Memory B cell (primary cell): Measurements from ENCODE around the gene PSENEN.

Experiments used
- ATAC-seq: fragments of 150-1000 bp; cut with Tn5 transposase; 2 replicates; pipeline ENCODE4 v1.10.0; 2021; ENCODE audit warnings: low read depth, mild to moderate bottlenecking, moderate library complexity
- DNase-seq, 2 donors: peaks; one replicate each; pipeline ENCODE4 v3.0.0; 2022; ENCODE audit warnings: low spot score in 2 of 2
- H3K27ac Mint-ChIP-seq: one replicate; pipeline ENCODE4 v1.8.0; 2022; ENCODE audit warnings: mild to moderate bottlenecking, moderate library complexity, mixed read lengths
- H3K27me3 Mint-ChIP-seq: one replicate; pipeline ENCODE4 v1.8.0; 2022; ENCODE audit warnings: mixed read lengths
- H3K36me3 Mint-ChIP-seq: one replicate; pipeline ENCODE4 v1.8.0; 2022; ENCODE audit warnings: mild to moderate bottlenecking, mixed read lengths
- H3K4me1 Mint-ChIP-seq: one replicate; pipeline ENCODE4 v1.8.0; 2022; ENCODE audit warnings: mixed read lengths
- H3K4me3 Mint-ChIP-seq: one replicate; pipeline ENCODE4 v1.8.0; 2022; ENCODE audit warnings: mild to moderate bottlenecking, moderate library complexity, mixed read lengths
- H3K9me3 Mint-ChIP-seq: one replicate; pipeline ENCODE4 v1.8.0; 2022; ENCODE audit warnings: mixed read lengths

PSENEN gene

DNA sequence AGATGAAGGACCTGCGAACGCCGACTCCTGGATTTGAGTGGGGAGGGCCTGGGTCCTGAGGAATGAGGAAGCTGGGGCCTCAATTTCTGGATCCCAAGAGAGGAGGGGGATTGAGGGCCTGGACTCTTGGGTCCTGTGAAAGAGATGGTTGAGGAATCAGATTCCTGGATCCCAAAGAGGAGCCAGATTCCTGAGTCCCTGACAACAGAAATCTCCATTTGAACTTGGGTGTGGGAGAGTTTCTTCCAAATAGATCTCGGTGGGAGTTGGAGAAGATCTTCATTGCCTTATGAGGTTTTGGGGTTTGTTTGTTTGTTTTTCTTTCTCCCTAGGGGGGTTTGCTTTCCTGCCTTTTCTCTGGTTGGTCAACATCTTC lies 624 bp downstream of the PSENEN start:
- DNase-seq = no peak
- Mint-ChIP-seq H3K9me3 (no peaks in the 10 kb centered on the region), H3K27ac (peak overlapping the region; percentile 98), H3K36me3 (peaks cover 6% of the 10 kb centered on the region), H3K4me1 (peaks cover 29% of the 10 kb centered on the region), H3K4me3 (peak overlapping the region; percentile 96), H3K27me3 (no peaks in the 10 kb centered on the region)
- ATAC-seq = no peak

DNA sequence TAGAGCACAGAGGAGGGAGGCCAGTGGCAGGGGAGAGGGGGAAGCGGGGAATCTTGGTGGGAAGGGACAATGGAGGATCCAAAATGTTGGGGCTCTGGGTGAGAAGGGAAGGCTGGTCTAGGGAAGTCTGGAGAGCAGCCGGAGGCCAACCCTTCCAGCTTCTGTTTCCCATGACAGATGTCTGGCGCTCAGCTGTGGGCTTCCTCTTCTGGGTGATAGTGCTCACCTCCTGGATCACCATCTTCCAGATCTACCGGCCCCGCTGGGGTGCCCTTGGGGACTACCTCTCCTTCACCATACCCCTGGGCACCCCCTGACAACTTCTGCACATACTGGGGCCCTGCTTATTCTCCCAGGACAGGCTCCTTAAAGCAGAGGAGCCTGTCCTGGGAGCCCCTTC lies 1.1 kb downstream of the PSENEN start:
- no peaks in the 10 kb centered on the region for H3K27me3 Mint-ChIP-seq
- peak overlapping the region; percentile 96 for H3K4me3 Mint-ChIP-seq
- ATAC-seq (no peak), DNase-seq (no peak)
- H3K9me3 Mint-ChIP-seq = no peaks in the 10 kb centered on the region
- peaks cover 29% of the 10 kb centered on the region for H3K4me1 Mint-ChIP-seq
- peak overlapping the region; percentile 98 for H3K27ac Mint-ChIP-seq
- H3K36me3 Mint-ChIP-seq = peaks cover 6% of the 10 kb centered on the region

DNA sequence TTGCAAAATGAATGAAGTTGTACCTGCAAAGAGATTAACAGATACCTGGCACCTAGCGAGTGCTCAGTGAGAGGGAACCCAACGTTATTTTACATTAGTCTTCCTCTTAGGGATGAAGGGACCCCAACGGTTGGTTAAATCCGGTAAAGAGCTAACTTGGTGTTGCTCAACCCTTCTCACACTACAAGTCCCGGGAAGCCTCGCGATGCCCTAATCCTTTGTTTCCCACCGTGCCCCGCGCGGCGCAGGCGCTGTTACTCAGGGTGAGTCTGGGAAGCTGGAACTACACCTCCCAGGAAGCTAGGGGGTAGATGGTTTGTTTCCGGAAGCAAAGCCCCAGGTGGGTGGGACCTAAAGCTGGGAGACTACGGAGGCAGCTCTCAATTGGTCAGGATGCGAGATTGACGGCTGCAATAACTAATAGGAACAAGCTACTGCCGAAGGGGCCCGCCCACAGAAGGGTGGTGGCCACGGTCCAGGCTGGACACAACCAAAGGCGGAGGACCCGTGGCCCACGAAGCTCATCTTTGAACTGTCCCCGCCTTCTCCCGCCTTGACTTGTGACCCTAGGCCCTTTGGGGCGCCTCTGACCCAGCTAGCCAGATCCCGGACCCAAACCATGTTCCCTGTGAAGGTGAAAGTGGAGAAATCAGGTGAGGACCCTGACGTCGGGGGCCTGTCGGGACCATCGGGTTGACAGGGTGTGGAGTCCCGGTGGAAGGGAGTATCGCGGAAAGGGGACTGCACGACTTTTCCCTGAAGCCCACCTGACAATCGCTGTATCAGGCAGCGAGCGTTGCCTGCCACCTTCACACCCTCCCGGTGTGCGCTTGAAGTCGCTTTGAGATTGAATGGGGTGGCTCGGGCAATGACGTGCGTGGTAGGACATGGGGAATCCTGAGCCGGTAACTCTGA lies 2.9 kb downstream of the PSENEN start, which contains the start of gene LIN37:
Gene LIN37 (plus strand): TSS at position 471 of the 915 bp plus-strand sequence. CDS start 149 bp downstream, at position 620.
- Mint-ChIP-seq H3K36me3 (peaks cover 6% of the 10 kb centered on the region), H3K9me3 (no peaks in the 10 kb centered on the region), H3K4me1 (peaks cover 23% of the 10 kb centered on the region), H3K27ac (peak within 1 kb of the TSS; percentile 90), H3K27me3 (no peaks in the 10 kb centered on the region), H3K4me3 (peak within 1 kb of the TSS; percentile 96)
- peak; percentile 97 for DNase-seq
- peak; percentile 68 for ATAC-seq

DNA sequence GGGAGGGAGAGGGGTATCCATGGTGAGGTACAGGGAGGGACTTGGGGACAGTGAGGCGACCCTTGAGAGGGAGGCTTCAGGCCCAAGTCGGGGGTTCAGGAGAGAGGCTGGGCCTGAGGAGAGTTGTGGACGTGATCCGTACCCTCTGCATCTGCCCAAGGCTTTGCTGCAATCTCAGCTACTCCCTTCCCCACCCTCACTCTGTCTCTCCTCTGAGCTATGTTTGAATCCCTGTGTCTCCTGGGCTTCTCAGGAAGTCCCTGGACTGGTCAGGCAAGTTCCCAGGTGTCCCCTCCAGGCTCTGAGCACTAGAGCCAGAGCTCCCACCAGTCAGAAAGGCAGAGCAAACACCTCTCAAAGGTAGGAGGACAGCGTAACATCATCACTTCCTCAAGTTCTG lies 4.7 kb downstream of the PSENEN start:
- H3K27ac Mint-ChIP-seq = no peak overlapping the region

DNA sequence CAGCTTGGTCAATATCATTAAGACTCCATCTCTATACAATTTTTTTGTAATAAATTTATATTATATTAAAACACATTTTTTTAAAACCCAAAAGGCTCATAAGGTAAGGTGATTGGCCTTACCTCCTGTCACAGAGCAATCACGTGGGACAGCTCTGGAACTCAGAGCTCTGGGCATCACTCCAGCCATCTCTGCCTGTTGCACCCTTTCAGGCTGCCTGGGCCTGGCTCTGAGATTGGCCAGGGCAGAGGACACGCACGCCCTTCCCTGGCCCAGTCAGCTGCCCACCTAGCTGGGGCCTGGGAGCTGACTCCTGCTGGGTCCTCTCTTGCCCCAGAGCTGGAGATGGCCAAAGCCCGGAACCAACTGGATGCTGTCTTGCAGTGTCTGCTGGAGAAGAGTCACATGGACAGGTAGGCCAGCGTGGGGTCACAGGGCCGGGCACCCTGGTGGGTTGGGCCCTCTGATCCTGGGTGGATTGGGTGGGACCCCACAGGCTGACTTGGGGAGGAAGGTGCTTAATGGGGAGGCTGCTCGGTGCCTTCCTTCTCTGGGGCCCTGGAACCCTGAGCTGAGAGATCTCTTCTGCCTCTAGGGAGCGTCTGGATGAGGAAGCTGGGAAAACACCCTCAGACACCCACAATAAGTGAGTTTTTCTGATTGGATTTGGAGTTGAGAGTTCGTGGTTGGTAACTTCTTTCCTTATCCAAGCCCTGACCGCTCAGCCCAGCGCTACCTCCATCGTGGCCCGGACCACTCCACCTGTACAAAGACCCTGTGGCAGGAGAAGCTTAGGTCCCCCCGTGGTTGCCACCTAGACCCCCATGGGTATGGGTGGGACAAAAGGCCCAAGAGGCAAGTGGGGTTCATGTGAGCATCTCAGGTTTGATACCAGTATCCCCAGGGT lies 6.6 kb downstream of the PSENEN start:
- Mint-ChIP-seq H3K9me3 (no peaks in the 10 kb centered on the region), H3K27ac (no peak overlapping the region), H3K27me3 (peaks cover 13% of the 10 kb centered on the region), H3K4me1 (peaks cover 31% of the 10 kb centered on the region), H3K4me3 (no peak overlapping the region), H3K36me3 (peaks cover 24% of the 10 kb centered on the region)
- ATAC-seq = no peak
- no peak for DNase-seq

More for the DNA sequence above, 4.7 kb downstream of the PSENEN start:
- peaks cover 26% of the 10 kb centered on the region for H3K4me1 Mint-ChIP-seq
- H3K4me3 Mint-ChIP-seq = peak overlapping the region; percentile 51
- peaks cover 19% of the 10 kb centered on the region for H3K36me3 Mint-ChIP-seq
- ATAC-seq (no peak), DNase-seq (no peak)
- no peaks in the 10 kb centered on the region for H3K9me3 Mint-ChIP-seq
- peaks cover 7% of the 10 kb centered on the region for H3K27me3 Mint-ChIP-seq

DNA sequence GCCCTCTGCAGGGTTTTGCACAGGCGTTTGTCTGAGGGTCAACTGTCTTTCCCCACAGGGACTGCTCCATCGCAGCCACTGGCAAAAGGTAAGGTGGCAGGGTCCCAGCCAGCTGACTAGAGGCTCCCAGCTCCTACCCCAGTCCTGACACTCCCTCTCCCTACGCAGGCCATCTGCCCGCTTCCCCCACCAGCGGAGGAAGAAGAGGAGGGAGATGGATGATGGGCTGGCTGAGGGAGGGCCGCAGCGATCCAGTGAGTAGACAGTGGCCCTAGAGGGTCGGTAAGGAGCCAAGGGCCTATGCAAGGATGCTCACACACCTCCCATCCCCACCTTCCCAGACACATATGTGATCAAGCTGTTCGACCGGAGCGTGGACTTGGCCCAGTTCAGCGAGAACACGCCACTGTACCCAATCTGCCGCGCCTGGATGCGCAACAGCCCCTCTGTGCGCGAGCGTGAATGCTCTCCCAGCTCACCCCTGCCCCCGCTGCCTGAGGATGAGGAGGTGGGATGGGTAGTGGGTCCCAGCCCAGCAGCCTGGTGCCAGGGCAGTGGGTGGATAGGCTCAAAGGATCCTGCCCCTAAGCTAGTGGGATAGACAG lies 7.4 kb downstream of the PSENEN start:
- Mint-ChIP-seq H3K9me3 (no peaks in the 10 kb centered on the region), H3K27ac (no peak overlapping the region), H3K4me1 (peaks cover 31% of the 10 kb centered on the region), H3K36me3 (peaks cover 24% of the 10 kb centered on the region), H3K27me3 (peaks cover 13% of the 10 kb centered on the region), H3K4me3 (no peak overlapping the region)
- DNase-seq (no peak), ATAC-seq (no peak)

DNA sequence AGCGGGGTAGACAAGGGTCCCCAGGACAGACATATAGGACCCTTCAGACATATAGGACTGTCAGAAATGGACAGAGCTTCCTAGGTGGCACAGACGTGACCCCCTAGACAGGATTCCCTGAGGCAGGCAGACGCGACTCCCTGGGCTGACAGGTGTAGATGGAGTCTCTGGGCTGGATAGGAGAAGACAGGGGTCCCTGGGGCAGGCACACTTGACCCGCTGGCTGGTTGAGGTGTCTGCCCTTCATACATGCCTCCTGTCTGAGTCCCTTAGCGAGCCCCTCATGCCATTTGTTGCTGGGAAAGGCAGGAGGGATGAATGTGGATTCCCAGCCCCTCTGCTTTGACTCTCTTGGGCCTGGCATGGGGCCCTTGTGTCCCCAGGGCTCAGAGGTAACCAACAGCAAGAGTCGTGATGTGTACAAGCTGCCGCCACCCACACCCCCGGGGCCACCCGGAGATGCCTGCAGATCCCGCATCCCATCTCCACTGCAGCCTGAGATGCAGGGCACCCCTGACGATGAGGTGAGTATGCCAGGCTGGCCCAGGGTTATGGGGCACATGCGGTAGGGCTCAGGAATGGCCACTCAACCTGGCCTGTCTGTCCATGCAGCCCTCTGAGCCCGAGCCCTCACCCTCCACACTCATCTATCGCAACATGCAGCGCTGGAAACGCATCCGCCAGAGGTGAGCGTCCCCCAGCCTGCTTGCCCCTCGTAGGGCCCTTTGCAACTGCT lies 8.4 kb downstream of the PSENEN start:
- Mint-ChIP-seq H3K9me3 (no peaks in the 10 kb centered on the region), H3K27ac (no peak overlapping the region), H3K36me3 (peaks cover 24% of the 10 kb centered on the region), H3K4me1 (peaks cover 25% of the 10 kb centered on the region), H3K4me3 (no peak overlapping the region), H3K27me3 (peaks cover 13% of the 10 kb centered on the region)
- DNase-seq (no peak), ATAC-seq (no peak)

DNA sequence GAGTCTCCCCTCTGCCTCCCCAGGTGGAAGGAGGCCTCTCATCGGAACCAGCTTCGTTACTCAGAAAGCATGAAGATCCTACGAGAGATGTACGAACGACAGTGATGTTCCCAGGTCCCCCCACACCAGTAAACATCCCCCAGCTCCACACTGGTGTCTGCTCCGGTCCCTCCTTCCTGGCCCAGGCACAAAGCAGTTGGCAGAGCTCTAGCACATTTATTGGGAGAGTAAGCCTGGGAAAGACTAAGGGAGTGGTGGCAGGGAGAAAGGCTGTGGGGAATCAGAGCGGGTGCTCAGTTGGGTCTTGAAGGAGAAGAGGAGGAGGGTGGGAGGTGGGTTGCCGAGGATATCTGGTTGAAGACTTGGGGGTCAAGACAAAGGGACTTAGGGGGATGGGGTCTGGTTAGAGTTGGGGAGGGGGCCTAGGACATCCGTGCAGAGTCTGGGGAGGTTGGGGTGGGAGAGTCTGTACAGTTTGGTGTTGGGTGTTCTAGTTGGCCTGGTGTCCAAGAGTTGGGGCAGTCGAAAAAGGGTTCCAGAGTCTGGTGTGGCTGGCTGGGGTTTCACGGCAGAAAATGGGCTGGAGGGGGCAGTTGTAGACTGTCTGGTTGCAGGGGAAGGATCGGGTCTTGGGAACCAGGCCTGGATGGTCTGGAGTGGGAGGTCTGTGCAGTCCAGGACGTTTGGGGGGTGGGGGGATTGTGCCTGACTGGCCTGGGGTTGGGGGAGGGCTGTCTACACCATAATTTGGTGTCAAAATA lies 9.1 kb downstream of the PSENEN start:
- no peak for ATAC-seq
- Mint-ChIP-seq H3K27ac (no peak overlapping the region), H3K4me3 (peak overlapping the region; percentile 53), H3K27me3 (peaks cover 13% of the 10 kb centered on the region), H3K36me3 (peaks cover 24% of the 10 kb centered on the region), H3K9me3 (no peaks in the 10 kb centered on the region), H3K4me1 (peaks cover 26% of the 10 kb centered on the region)
- no peak for DNase-seq

DNA sequence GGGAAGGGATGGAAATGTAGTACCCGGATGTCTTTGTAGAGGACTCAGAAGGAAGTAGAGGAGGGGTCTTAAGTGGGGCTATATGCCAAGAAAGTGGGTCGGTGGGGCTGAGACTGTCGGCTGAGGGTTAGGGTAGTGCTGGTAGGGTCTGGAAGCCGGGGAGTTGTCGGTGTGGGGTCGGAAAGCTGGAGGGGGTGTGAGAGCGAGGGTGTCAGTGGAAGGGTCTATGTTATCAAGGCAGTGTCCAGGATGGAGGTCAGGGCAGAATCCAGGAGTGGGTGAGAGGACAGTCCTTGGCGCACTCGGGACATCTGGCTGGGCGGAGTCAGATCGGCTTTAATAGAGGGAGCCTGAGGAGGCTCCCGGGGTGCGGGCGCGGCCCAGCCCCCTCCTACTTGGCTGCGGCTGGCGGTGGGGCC lies 9.7 kb downstream of the PSENEN start:
- DNase-seq (no peak), ATAC-seq (no peak)
- Mint-ChIP-seq H3K4me3 (peak overlapping the region; percentile 53), H3K27ac (no peak overlapping the region), H3K27me3 (peaks cover 13% of the 10 kb centered on the region), H3K9me3 (no peaks in the 10 kb centered on the region), H3K4me1 (peaks cover 23% of the 10 kb centered on the region), H3K36me3 (peaks cover 23% of the 10 kb centered on the region)

DNA sequence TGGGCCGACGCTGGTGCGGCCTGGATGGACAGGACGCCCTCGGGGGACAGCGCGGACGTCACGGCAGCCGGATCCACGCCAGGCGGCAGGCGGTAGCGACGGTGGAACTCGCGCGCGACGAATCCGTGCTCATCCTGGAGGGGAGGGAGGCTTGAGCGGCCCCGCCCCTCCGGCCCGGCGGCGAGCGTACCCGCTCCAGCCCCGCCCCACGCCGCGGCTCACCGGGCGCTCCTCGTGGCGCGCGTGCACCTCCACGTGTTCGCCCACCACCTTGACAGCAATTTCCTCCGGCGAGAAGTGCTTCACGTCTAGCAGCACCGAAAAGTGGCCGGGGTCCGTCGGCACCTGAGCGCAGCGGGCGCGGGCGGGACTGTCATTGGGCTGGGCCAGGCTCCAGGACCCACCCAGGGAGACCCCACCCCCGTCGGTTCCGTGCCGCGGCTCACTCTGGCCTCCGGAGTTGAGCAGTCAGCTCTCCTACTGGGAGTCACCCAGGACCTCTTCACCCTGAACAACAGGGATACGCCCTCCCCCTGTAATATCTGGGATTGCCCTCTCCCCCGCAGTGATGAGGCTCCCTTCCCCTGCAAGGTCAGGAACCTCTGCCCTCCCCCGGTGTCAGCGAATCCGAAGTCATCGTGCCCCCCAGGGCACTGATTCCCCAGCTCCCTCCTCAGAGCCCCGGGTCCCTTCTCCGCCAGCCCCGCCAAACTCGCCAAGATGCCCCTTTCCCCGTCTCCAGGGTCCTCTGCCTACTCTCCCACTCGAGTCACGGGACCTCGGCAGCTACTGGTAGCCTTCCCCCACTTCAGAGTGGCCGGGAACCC lies 10.3 kb downstream of the PSENEN start:
- Mint-ChIP-seq H3K27me3 (peaks cover 13% of the 10 kb centered on the region), H3K27ac (no peak overlapping the region), H3K36me3 (peaks cover 23% of the 10 kb centered on the region), H3K9me3 (no peaks in the 10 kb centered on the region), H3K4me1 (peaks cover 20% of the 10 kb centered on the region), H3K4me3 (peak overlapping the region; percentile 41)
- ATAC-seq (peak; percentile 5), DNase-seq (no peak)

DNA sequence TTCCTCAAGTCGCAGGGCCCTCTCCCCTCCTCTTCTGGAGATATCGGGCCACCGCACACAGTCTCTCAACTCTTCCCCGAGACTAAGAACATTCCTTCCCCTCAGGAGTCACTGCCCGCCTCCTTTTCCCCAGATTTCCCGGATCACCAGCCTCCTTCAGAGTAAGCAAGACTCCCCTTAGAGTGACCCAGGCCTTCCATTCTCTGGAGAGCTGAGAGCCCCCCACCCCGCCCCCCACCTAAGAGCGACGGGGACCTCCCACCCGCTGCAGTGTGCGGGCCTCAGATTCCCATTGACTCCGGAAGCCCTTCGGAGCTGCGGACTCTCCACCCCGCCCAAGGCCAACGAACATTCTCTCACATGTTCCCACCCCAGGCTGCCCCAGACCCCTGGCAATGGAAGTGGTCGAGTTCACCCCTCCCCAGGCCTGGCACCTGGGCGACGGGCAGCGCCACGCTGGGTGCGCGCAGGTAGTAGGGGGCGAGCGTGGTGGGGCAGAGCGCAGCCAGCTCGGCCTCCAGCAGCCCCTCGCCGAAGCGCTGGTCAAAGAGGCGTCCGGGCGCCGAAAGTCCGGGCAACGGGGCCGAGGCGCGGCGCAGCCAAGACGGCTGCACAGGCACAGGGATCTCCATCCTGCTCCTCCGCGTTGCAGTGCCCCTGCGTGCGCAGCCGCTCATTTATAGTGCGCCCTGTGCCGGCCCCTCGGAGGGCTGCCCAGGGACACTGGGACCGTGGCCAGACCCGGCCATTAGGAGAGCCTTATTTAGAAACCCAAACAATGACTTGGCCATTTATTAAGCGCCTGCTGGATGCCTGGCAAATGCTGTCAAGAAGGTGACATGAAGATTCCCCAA lies 11.2 kb downstream of the PSENEN start, which contains the start of gene HSPB6:
Gene HSPB6 (minus strand): TSS at position 653 of the 854 bp plus-strand sequence. CDS start 21 bp downstream, at position 632.
- no peak for DNase-seq
- H3K4me1 Mint-ChIP-seq = peaks cover 20% of the 10 kb centered on the region
- H3K27ac Mint-ChIP-seq = peak within 1 kb of the TSS; percentile 87
- peaks cover 23% of the 10 kb centered on the region for H3K36me3 Mint-ChIP-seq
- H3K4me3 Mint-ChIP-seq = peak within 1 kb of the TSS; percentile 89
- no peak for ATAC-seq
- peaks cover 13% of the 10 kb centered on the region for H3K27me3 Mint-ChIP-seq
- no peaks in the 10 kb centered on the region for H3K9me3 Mint-ChIP-seq
